NT2/D1 (cell line): ENCODE results near the gene RASAL2.

Experiments used
- SUZ12 ChIP-seq: IDR thresholded peaks from 2 replicates; pipeline ENCODE4 v1.6.1; 2011; ENCODE audit not compliant: insufficient read length, insufficient read depth; ENCODE audit errors: extremely low read depth
- YY1 ChIP-seq: IDR thresholded peaks from 2 replicates; pipeline ENCODE4 v1.6.1; 2011; ENCODE audit not compliant: insufficient read length, insufficient read depth
- ZNF274 ChIP-seq: IDR thresholded peaks from 2 replicates; pipeline ENCODE4 v1.6.1; 2011; ENCODE audit warnings: mild to moderate bottlenecking, low read depth, low read length

DNA sequence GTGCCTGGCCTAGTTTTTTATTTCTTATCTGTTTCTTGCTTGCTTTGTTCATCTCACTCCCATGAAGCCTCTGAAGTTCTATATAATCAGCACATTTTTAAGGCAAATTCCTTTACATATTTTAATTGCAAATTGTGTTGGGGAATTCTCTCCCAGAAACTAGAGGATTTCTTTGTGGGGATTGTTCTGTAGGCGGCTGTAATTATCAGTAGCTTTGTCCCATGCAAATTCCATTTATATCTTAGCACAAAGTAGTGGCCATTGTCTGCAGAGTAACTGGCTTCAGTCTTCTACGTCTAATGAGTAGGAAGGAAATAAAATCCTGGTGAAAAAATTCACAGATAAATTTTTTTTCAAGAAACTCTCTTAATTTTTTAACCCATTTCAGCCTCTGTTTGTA, 367.2 kb downstream of the RASAL2 start:
- TF ChIP-seq YY1 (no peak), SUZ12 (no peak), ZNF274 (no peak)
